ENCODE data around the gene IMPDH1. TPM values are rescaled to one million over a fixed set of nuclear protein-coding genes. Genes with fewer than 3 reads are reported as not detected.

IMPDH1 gene
- polyA plus RNA-seq, 1 donor from 2014 or later, result 49.7 TPM

- H3K27ac ChIP-seq (ENCODE audit: low read length), result no peak overlapping the region
- peaks cover 9% of the 10 kb centered on the region for H3K27me3 ChIP-seq (ENCODE audit: insufficient read depth, low read depth, low read length)
- no peaks in the 10 kb centered on the region for H3F3A ChIP-seq (ENCODE audit: insufficient read depth, low read length, poor library complexity, severe bottlenecking)
Observed at GRCh38 chr7:128415217-128415785, 5.5 kb upstream of the IMPDH1 start.

GRCh38 chr7:128410451-128410753 is 620 bp upstream of the IMPDH1 start:
- Histone ChIP-seq H4K20me1 (ENCODE audit: insufficient read depth) (no peaks in the 10 kb centered on the region), H3K4me3 (ENCODE audit: low read length) (peak overlapping the region; percentile 79), H3K36me3 (ENCODE audit: insufficient read depth, low read length) (no peaks in the 10 kb centered on the region), H3K79me2 (replicated peaks; ENCODE audit: insufficient read depth, low read length) (no peaks in the 10 kb centered on the region), H3K27me3 (ENCODE audit: insufficient read depth, low read depth, low read length) (peaks cover 35% of the 10 kb centered on the region), H3K27ac (ENCODE audit: low read length) (no peak overlapping the region), H2AFZ (ENCODE audit: low read depth, low read length) (peak overlapping the region; percentile 6), H3K4me2 (ENCODE audit: low read length) (peak overlapping the region; percentile 28), H3F3A (ENCODE audit: insufficient read depth, low read length, poor library complexity, severe bottlenecking) (peaks cover 3% of the 10 kb centered on the region), H3K9me2 (ENCODE audit: insufficient read depth, low read length) (no peaks in the 10 kb centered on the region), H3K9ac (ENCODE audit: low read length) (peak overlapping the region; percentile 60), H3K9me3 (ENCODE audit: low read length) (no peaks in the 10 kb centered on the region)
- TF ChIP-seq RAD21 (conservative IDR thresholded peaks at IDR 0.05) (no peak), MXI1 (conservative IDR thresholded peaks at IDR 0.05; ENCODE audit: poor library complexity, severe bottlenecking) (no peak), TAF1 (IDR thresholded peaks at IDR 0.05; ENCODE audit: low read depth) (no peak), SMC3 (conservative IDR thresholded peaks at IDR 0.05; ENCODE audit: poor library complexity) (no peak), POLR2AphosphoS5 (IDR thresholded peaks at IDR 0.05) (no peak), EZH2 (IDR thresholded peaks at IDR 0.05; ENCODE audit: borderline replicate concordance, insufficient read depth, low read length, poor library complexity, severe bottlenecking) (no peak), REST (IDR thresholded peaks at IDR 0.05; ENCODE audit: borderline replicate concordance) (no peak)
- TF ChIP-seq, protein P1, sequence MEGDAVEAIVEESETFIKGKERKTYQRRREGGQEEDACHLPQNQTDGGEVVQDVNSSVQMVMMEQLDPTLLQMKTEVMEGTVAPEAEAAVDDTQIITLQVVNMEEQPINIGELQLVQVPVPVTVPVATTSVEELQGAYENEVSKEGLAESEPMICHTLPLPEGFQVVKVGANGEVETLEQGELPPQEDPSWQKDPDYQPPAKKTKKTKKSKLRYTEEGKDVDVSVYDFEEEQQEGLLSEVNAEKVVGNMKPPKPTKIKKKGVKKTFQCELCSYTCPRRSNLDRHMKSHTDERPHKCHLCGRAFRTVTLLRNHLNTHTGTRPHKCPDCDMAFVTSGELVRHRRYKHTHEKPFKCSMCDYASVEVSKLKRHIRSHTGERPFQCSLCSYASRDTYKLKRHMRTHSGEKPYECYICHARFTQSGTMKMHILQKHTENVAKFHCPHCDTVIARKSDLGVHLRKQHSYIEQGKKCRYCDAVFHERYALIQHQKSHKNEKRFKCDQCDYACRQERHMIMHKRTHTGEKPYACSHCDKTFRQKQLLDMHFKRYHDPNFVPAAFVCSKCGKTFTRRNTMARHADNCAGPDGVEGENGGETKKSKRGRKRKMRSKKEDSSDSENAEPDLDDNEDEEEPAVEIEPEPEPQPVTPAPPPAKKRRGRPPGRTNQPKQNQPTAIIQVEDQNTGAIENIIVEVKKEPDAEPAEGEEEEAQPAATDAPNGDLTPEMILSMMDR (IDR thresholded peaks at IDR 0.05; ENCODE audit: poor library complexity, severe bottlenecking), result no peak

More at GRCh38 chr7:128415217-128415785, 5.5 kb upstream of the IMPDH1 start:
- Histone ChIP-seq H2AFZ (ENCODE audit: low read depth, low read length) (no peak overlapping the region), H3K36me3 (ENCODE audit: insufficient read depth, low read length) (no peaks in the 10 kb centered on the region), H3K79me2 (replicated peaks; ENCODE audit: insufficient read depth, low read length) (no peaks in the 10 kb centered on the region), H3K4me2 (ENCODE audit: low read length) (no peak overlapping the region), H3K9ac (ENCODE audit: low read length) (no peak overlapping the region), H3K9me2 (ENCODE audit: insufficient read depth, low read length) (no peaks in the 10 kb centered on the region), H4K20me1 (ENCODE audit: insufficient read depth) (no peaks in the 10 kb centered on the region), H3K9me3 (ENCODE audit: low read length) (no peaks in the 10 kb centered on the region), H3K4me3 (ENCODE audit: low read length) (no peak overlapping the region)
- TF ChIP-seq MXI1 (conservative IDR thresholded peaks at IDR 0.05; ENCODE audit: poor library complexity, severe bottlenecking), result no peak
- no peak for TF ChIP-seq TAF1 (IDR thresholded peaks at IDR 0.05; ENCODE audit: low read depth)
- no peak for TF ChIP-seq EZH2 (IDR thresholded peaks at IDR 0.05; ENCODE audit: borderline replicate concordance, insufficient read depth, low read length, poor library complexity, severe bottlenecking)
- no peak for TF ChIP-seq EP300 (conservative IDR thresholded peaks at IDR 0.05; ENCODE audit: poor library complexity, severe bottlenecking)
- no peak for TF ChIP-seq RAD21 (conservative IDR thresholded peaks at IDR 0.05)
- TF ChIP-seq, protein P1 (IDR thresholded peaks at IDR 0.05; ENCODE audit: poor library complexity, severe bottlenecking), result no peak
- TF ChIP-seq REST (IDR thresholded peaks at IDR 0.05; ENCODE audit: borderline replicate concordance), result no peak
- TF ChIP-seq SMC3 (conservative IDR thresholded peaks at IDR 0.05; ENCODE audit: poor library complexity), result no peak
- no peak for TF ChIP-seq POLR2AphosphoS5 (IDR thresholded peaks at IDR 0.05)
